WTC11 (cell line): Measurements from ENCODE around the gene CCNG1. TPM values are rescaled to one million over a fixed set of nuclear protein-coding genes. Genes with fewer than 3 reads are reported as not detected.
A peak's percentile ranks its signal among the peaks of the same experiment; 100 is the strongest.

Source experiments
- ATAC-seq: fragments of 200-7000 bp; cut with Tn5 transposase; 2 replicates; pipeline ENCODE4 v1.10.0; 2021; ENCODE audit warnings: mild to moderate bottlenecking, moderate library complexity
- CTCF ChIA-PET: fragments of 300-600 bp; sonication (Branson Sonifier 250); formaldehyde crosslinking; loops from one replicate; lab custom pipeline; 2021; ENCODE audit warnings: antibody characterized with exemption; lab: Charles Lee
- POLR2A ChIA-PET: fragments of 350-600 bp; sonication (Branson Sonifier 250); formaldehyde crosslinking; loops from one replicate; lab custom pipeline; 2021; ENCODE audit warnings: antibody characterized with exemption; lab: Charles Lee
- DNase-seq: peaks from one replicate; pipeline ENCODE4 v3.0.0; 2021; ENCODE audit warnings: low spot score
- H3K27ac Mint-ChIP-seq: 2 replicates; pipeline ENCODE4 v1.8.0; 2021; ENCODE audit warnings: mixed read lengths
- H3K27me3 Mint-ChIP-seq: 2 replicates; pipeline ENCODE4 v1.8.0; 2021; ENCODE audit warnings: low read depth, mild to moderate bottlenecking, moderate library complexity, mixed read lengths
- H3K36me3 Mint-ChIP-seq: 2 replicates; pipeline ENCODE4 v1.8.0; 2021; ENCODE audit warnings: mixed read lengths
- H3K4me1 Mint-ChIP-seq: 2 replicates; pipeline ENCODE4 v1.8.0; 2022; ENCODE audit warnings: mixed read lengths
- H3K4me3 Mint-ChIP-seq: 2 replicates; pipeline ENCODE4 v1.8.0; 2021; ENCODE audit warnings: mild to moderate bottlenecking, moderate library complexity, mixed read lengths
- H3K9me3 Mint-ChIP-seq: 2 replicates; pipeline ENCODE4 v1.8.0; 2021; ENCODE audit warnings: mixed read lengths
- CBFB ChIP-seq: sonication (generic); formaldehyde crosslinking; IDR thresholded peaks from 2 replicates; pipeline ENCODE4 v1.8.1; 2022; ENCODE audit warnings: mild to moderate bottlenecking, low read depth, missing genetic modification reagents
- ELF4 ChIP-seq: sonication (generic); formaldehyde crosslinking; IDR thresholded peaks from 2 replicates; pipeline ENCODE4 v1.8.1; 2022; ENCODE audit warnings: low read depth, mild to moderate bottlenecking, moderate library complexity, missing genetic modification reagents
- ETV6 ChIP-seq: sonication (generic); formaldehyde crosslinking; IDR thresholded peaks from 2 replicates; pipeline ENCODE4 v1.8.1; 2022; ENCODE audit warnings: mild to moderate bottlenecking, missing genetic modification reagents
- GRHL2 ChIP-seq: fragments of 250-450 bp; sonication (Bioruptor Pico); IDR thresholded peaks from 2 replicates; pipeline ENCODE4 v1.8.0; 2022; ENCODE audit warnings: mild to moderate bottlenecking, moderate library complexity; ENCODE audit not compliant: insufficient replicate concordance, severe bottlenecking
- JAZF1 ChIP-seq: fragments of 250-450 bp; sonication (Bioruptor Pico); IDR thresholded peaks from 2 replicates; pipeline ENCODE4 v1.9.0; 2021; ENCODE audit warnings: moderate library complexity, mild to moderate bottlenecking, inconsistent platforms
- MYBL2 ChIP-seq: sonication (generic); formaldehyde crosslinking; IDR thresholded peaks from 2 replicates; pipeline ENCODE4 v1.8.1; 2023; ENCODE audit warnings: mild to moderate bottlenecking, moderate library complexity, missing genetic modification reagents
- NFE2L1 ChIP-seq: sonication (generic); formaldehyde crosslinking; IDR thresholded peaks from 2 replicates; pipeline ENCODE4 v1.8.1; 2023; ENCODE audit warnings: missing genetic modification reagents
- RELA ChIP-seq: sonication (generic); formaldehyde crosslinking; IDR thresholded peaks from 2 replicates; pipeline ENCODE4 v1.8.1; 2022; ENCODE audit warnings: missing genetic modification reagents, mild to moderate bottlenecking, borderline replicate concordance
- RORB ChIP-seq: fragments of 250-450 bp; sonication (Bioruptor Pico); IDR thresholded peaks from 2 replicates; pipeline ENCODE4 v1.9.0; 2021; ENCODE audit warnings: mild to moderate bottlenecking
- SOX15 ChIP-seq: fragments of 250-450 bp; sonication (Bioruptor Pico); IDR thresholded peaks from 2 replicates; pipeline ENCODE4 v1.9.0; 2021; ENCODE audit warnings: mild to moderate bottlenecking
- TEAD1 ChIP-seq: sonication (generic); formaldehyde crosslinking; IDR thresholded peaks from 2 replicates; pipeline ENCODE4 v1.8.0; 2022; ENCODE audit warnings: mild to moderate bottlenecking, missing genetic modification reagents
- ZBTB21 ChIP-seq: sonication (generic); formaldehyde crosslinking; IDR thresholded peaks from 2 replicates; pipeline ENCODE4 v1.8.1; 2023; ENCODE audit warnings: mild to moderate bottlenecking, missing genetic modification reagents, borderline replicate concordance
- ZNF121 ChIP-seq: sonication (generic); formaldehyde crosslinking; IDR thresholded peaks from 2 replicates; pipeline ENCODE4 v1.8.0; 2023; ENCODE audit warnings: missing genetic modification reagents
- ZNF138 ChIP-seq: sonication (generic); formaldehyde crosslinking; conservative IDR thresholded peaks from 2 replicates; pipeline ENCODE4 v1.8.1; 2022; ENCODE audit warnings: mild to moderate bottlenecking, moderate library complexity, missing genetic modification reagents
- ZNF263 ChIP-seq: sonication (generic); formaldehyde crosslinking; IDR thresholded peaks from 2 replicates; pipeline ENCODE4 v1.8.1; 2022; ENCODE audit warnings: low read depth, mild to moderate bottlenecking, moderate library complexity, missing genetic modification reagents
- total RNA-seq: library from RNA; stranded (reverse); gene quantifications from 3 replicates; pipeline ENCODE4 v1.2.3, GENCODE V29; 2021
- TF ChIP-seq, protein P1 (sequence below): fragments of 250-450 bp; sonication (Bioruptor Pico); IDR thresholded peaks from 2 replicates; pipeline ENCODE4 v2.1.2; 2022; ENCODE audit warnings: mild to moderate bottlenecking, moderate library complexity
- TF ChIP-seq, protein P2 (sequence below): sonication (generic); formaldehyde crosslinking; IDR thresholded peaks from 2 replicates; pipeline ENCODE4 v1.8.0; 2022; ENCODE audit warnings: mild to moderate bottlenecking, missing genetic modification reagents
- TF ChIP-seq, protein P3 (sequence below): fragments of 250-450 bp; sonication (Bioruptor Pico); conservative IDR thresholded peaks from 2 replicates; pipeline ENCODE4 v1.9.0; 2021; ENCODE audit warnings: mild to moderate bottlenecking
- TF ChIP-seq, protein P4 (sequence below): sonication (generic); formaldehyde crosslinking; IDR thresholded peaks from 2 replicates; pipeline ENCODE4 v1.8.0; 2022; ENCODE audit warnings: mild to moderate bottlenecking, missing genetic modification reagents
- TF ChIP-seq, protein P5 (sequence below): sonication (generic); formaldehyde crosslinking; IDR thresholded peaks from 2 replicates; pipeline ENCODE4 v1.8.1; 2023; ENCODE audit warnings: mild to moderate bottlenecking, missing genetic modification reagents
- TF ChIP-seq, protein P6 (sequence below): fragments of 200-600 bp; IDR thresholded peaks from 2 replicates; pipeline ENCODE4 v1.8.0; 2022; ENCODE audit warnings: antibody characterized with exemption
- TF ChIP-seq, protein P7 (sequence below): fragments of 250-450 bp; sonication (Bioruptor Pico); IDR thresholded peaks from 2 replicates; pipeline ENCODE4 v1.9.0; 2021; ENCODE audit warnings: moderate library complexity, mild to moderate bottlenecking, inconsistent platforms, borderline replicate concordance
- TF ChIP-seq, protein P8 (sequence below): sonication (generic); formaldehyde crosslinking; IDR thresholded peaks from 2 replicates; pipeline ENCODE4 v1.8.1; 2023; ENCODE audit warnings: mild to moderate bottlenecking, missing genetic modification reagents, borderline replicate concordance

The CCNG1 gene
- total RNA-seq, 1 experiment from 2014 or later = 433 TPM

DNA sequence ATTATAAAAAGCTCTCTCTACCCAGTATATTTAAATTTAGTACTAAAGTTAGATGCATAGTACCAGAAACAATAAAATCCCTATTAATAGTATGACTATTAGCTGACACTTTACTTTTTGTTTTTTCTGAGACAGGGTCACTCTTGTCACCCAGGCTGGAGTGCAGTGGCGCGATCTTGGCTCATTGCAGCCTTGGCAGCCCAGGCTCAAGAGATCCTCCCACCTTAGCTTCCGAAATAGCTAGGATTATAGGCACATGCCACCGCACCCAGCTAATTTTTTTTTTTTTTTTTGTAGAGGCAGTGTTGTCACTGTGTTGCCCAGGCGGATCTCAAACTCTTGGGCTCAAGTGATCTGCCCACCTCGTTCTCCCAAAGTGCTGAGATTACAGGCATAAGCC, 8.0 kb downstream of the CCNG1 start:
- ChIA-PET POLR2A (interaction anchor here (0.6 kb wide), 1 partner anchor 10 kb away, joined by 3 read pairs; no protein-coding TSS in a partner anchor), CTCF (no interaction called here)
- Mint-ChIP-seq H3K27me3 (no peaks in the 10 kb centered on the region), H3K4me3 (no peak overlapping the region), H3K36me3 (peaks cover 82% of the 10 kb centered on the region), H3K9me3 (peaks cover 9% of the 10 kb centered on the region), H3K27ac (no peak overlapping the region), H3K4me1 (peaks cover 8% of the 10 kb centered on the region)
- ATAC-seq = no peak; the same call in 1 of the 2 replicates
- TF ChIP-seq TEAD1 (no peak), CBFB (CRISPR knock-in tag) (no peak), MYBL2 (no peak), ZNF263 (CRISPR knock-in tag) (no peak), ZNF138 (no peak), RORB (CRISPR knock-in tag) (no peak), SOX15 (CRISPR knock-in tag) (no peak), ELF4 (CRISPR knock-in tag) (no peak), NFE2L1 (CRISPR knock-in tag) (no peak), RELA (CRISPR knock-in tag) (no peak), ZNF121 (CRISPR knock-in tag) (no peak), GRHL2 (CRISPR knock-in tag) (no peak), ETV6 (CRISPR knock-in tag) (no peak)
- TF ChIP-seq, protein P1, sequence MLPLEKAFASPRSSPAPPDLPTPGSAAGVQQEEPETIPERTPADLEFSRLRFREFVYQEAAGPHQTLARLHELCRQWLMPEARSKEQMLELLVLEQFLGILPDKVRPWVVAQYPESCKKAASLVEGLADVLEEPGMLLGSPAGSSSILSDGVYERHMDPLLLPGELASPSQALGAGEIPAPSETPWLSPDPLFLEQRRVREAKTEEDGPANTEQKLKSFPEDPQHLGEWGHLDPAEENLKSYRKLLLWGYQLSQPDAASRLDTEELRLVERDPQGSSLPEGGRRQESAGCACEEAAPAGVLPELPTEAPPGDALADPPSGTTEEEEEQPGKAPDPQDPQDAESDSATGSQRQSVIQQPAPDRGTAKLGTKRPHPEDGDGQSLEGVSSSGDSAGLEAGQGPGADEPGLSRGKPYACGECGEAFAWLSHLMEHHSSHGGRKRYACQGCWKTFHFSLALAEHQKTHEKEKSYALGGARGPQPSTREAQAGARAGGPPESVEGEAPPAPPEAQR = no peak
- TF ChIP-seq, protein P2, sequence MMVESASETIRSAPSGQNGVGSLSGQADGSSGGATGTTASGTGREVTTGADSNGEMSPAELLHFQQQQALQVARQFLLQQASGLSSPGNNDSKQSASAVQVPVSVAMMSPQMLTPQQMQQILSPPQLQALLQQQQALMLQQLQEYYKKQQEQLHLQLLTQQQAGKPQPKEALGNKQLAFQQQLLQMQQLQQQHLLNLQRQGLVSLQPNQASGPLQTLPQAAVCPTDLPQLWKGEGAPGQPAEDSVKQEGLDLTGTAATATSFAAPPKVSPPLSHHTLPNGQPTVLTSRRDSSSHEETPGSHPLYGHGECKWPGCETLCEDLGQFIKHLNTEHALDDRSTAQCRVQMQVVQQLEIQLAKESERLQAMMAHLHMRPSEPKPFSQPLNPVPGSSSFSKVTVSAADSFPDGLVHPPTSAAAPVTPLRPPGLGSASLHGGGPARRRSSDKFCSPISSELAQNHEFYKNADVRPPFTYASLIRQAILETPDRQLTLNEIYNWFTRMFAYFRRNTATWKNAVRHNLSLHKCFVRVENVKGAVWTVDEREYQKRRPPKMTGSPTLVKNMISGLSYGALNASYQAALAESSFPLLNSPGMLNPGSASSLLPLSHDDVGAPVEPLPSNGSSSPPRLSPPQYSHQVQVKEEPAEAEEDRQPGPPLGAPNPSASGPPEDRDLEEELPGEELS (CRISPR knock-in tag) = no peak
- TF ChIP-seq, protein P3, sequence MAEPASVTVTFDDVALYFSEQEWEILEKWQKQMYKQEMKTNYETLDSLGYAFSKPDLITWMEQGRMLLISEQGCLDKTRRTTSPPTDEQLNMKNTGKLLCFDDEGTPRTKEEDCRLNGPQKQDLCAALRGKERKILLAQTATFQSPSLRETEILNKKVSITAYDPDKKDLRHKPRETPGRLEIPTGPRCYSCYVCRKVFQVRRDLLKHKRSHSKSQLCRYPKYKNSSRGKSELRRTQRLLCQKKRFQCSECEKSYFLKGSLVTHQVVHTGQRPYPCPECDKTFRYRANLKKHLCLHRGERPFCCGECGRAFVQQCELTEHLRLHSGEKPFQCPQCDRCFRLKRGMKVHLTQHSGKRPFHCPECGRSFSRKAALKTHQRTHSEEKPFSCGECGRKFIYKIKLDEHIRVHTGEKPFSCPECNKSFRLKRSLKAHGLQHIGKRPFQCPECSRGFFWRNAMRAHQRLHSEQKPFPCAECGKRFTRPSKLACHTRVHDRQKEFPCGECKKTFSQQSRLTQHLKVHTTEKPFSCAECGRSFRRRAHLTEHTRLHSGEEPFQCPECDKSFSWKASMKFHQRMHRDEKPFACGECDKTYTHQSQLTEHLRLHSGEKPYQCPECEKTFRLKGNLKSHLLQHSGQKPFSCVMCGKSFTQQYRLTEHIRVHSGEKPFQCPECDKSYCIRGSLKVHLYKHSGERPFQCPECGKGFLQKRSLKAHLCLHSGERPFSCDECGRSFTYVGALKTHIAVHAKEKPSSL (CRISPR knock-in tag) = no peak
- TF ChIP-seq, protein P4, sequence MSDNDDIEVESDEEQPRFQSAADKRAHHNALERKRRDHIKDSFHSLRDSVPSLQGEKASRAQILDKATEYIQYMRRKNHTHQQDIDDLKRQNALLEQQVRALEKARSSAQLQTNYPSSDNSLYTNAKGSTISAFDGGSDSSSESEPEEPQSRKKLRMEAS (CRISPR knock-in tag) = no peak
- TF ChIP-seq, protein P5, sequence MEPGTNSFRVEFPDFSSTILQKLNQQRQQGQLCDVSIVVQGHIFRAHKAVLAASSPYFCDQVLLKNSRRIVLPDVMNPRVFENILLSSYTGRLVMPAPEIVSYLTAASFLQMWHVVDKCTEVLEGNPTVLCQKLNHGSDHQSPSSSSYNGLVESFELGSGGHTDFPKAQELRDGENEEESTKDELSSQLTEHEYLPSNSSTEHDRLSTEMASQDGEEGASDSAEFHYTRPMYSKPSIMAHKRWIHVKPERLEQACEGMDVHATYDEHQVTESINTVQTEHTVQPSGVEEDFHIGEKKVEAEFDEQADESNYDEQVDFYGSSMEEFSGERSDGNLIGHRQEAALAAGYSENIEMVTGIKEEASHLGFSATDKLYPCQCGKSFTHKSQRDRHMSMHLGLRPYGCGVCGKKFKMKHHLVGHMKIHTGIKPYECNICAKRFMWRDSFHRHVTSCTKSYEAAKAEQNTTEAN (CRISPR knock-in tag) = no peak
- DNase-seq = no peak

DNA sequence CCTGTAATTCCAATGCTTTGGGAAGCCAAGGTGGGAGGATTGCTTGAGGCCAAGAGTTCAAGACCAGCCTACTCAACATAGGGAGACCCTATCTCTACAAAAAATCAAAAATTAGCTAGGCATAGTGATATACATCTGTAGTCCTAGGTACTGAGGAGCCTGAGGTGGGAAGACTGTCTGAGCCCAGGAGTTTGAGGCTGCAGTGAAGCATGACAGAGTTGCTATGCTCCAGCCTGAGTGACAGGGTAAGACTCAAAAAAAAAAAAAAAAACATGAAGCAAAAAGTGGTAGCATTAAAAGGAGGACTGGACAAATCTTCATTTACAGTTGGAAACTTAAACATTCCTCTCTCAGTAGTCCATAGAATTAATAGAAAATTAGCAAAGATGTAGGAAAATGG, 9.8 kb downstream of the CCNG1 start:
- H3K9me3 Mint-ChIP-seq = peaks cover 9% of the 10 kb centered on the region
- DNase-seq (no peak), ATAC-seq (no peak)
- H3K27me3 Mint-ChIP-seq = no peaks in the 10 kb centered on the region
- H3K27ac Mint-ChIP-seq = peak overlapping the region; percentile 64
- peaks cover 63% of the 10 kb centered on the region for H3K36me3 Mint-ChIP-seq
- H3K4me3 Mint-ChIP-seq = no peak overlapping the region
- peaks cover 3% of the 10 kb centered on the region; the same call in 1 of the 2 replicates for H3K4me1 Mint-ChIP-seq
- CTCF ChIA-PET = no interaction called here
- POLR2A ChIA-PET = interaction anchor here (1.4 kb wide), 1 partner anchor 13 kb away, joined by 5 read pairs; the partner anchor contains the start of genes HMMR and NUDCD2
- TF ChIP-seq ZNF138 (no peak), ZBTB21 (CRISPR knock-in tag) (no peak), RORB (CRISPR knock-in tag) (no peak), JAZF1 (CRISPR knock-in tag) (no peak)
- TF ChIP-seq, protein P6, sequence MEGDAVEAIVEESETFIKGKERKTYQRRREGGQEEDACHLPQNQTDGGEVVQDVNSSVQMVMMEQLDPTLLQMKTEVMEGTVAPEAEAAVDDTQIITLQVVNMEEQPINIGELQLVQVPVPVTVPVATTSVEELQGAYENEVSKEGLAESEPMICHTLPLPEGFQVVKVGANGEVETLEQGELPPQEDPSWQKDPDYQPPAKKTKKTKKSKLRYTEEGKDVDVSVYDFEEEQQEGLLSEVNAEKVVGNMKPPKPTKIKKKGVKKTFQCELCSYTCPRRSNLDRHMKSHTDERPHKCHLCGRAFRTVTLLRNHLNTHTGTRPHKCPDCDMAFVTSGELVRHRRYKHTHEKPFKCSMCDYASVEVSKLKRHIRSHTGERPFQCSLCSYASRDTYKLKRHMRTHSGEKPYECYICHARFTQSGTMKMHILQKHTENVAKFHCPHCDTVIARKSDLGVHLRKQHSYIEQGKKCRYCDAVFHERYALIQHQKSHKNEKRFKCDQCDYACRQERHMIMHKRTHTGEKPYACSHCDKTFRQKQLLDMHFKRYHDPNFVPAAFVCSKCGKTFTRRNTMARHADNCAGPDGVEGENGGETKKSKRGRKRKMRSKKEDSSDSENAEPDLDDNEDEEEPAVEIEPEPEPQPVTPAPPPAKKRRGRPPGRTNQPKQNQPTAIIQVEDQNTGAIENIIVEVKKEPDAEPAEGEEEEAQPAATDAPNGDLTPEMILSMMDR = no peak
- TF ChIP-seq, protein P7, sequence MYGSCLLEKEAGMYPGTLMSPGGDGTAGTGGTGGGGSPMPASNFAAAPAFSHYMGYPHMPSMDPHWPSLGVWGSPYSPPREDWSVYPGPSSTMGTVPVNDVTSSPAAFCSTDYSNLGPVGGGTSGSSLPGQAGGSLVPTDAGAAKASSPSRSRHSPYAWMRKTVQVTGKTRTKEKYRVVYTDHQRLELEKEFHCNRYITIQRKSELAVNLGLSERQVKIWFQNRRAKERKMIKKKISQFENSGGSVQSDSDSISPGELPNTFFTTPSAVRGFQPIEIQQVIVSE (CRISPR knock-in tag) = no peak
- TF ChIP-seq, protein P8, sequence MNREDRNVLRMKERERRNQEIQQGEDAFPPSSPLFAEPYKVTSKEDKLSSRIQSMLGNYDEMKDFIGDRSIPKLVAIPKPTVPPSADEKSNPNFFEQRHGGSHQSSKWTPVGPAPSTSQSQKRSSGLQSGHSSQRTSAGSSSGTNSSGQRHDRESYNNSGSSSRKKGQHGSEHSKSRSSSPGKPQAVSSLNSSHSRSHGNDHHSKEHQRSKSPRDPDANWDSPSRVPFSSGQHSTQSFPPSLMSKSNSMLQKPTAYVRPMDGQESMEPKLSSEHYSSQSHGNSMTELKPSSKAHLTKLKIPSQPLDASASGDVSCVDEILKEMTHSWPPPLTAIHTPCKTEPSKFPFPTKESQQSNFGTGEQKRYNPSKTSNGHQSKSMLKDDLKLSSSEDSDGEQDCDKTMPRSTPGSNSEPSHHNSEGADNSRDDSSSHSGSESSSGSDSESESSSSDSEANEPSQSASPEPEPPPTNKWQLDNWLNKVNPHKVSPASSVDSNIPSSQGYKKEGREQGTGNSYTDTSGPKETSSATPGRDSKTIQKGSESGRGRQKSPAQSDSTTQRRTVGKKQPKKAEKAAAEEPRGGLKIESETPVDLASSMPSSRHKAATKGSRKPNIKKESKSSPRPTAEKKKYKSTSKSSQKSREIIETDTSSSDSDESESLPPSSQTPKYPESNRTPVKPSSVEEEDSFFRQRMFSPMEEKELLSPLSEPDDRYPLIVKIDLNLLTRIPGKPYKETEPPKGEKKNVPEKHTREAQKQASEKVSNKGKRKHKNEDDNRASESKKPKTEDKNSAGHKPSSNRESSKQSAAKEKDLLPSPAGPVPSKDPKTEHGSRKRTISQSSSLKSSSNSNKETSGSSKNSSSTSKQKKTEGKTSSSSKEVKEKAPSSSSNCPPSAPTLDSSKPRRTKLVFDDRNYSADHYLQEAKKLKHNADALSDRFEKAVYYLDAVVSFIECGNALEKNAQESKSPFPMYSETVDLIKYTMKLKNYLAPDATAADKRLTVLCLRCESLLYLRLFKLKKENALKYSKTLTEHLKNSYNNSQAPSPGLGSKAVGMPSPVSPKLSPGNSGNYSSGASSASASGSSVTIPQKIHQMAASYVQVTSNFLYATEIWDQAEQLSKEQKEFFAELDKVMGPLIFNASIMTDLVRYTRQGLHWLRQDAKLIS (CRISPR knock-in tag) = no peak
